Measurements from ENCODE around the gene RRBP1. TPM values are rescaled to one million over a fixed set of nuclear protein-coding genes. Genes with fewer than 3 reads are reported as not detected.

RRBP1 gene
- total RNA-seq (2022; extraction: Qiagen RNA extraction) = 141 to 164 TPM (median 151 TPM) in 5 replicates

DNA sequence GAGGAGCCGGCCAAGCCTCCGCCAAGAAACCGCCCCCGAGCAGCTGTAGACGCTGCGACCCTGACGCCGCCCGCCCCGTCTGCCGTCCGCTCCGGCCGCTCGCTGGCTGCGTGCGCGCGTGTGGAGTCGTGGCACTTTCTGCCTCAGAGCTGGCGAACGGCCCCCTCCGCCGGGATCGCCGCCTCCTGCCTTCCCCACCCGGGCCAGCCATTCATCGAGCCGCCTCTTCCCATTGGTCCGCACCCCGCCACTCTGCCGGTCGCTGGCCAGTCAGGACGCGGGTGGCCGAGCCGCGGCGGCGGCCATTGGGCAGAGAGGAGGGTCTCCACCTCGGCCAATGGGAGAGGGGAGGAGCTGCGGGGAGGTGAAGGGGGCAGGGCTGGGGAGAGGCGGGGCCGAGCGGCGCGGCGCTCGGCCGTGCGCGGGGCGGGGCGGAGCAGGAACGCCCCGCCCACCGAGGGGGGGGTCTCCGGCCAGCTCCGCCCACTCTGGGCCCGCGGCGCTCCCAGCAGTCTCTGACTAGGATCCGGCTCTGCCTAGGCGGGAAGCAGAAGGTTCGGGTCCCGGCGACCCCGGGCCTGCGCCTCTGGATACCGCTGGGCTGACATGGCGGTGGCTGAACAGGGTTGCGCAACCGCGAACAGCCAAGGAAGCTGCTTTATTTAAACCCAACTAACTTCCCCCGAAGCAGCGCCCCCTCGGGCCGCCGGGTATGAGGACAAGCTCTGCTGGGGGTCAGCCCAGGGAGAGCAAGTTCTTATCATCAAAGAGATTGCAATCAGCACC is at the start of gene RRBP1:
TSS of gene RRBP1 (minus strand) at position 140 of the 786 bp plus-strand sequence. CDS start 21,735 bp downstream, outside the sequence.

GRCh38 chr20:17699931-17700351 is 17.9 kb upstream of the RRBP1 start, which contains the start of gene BANF2:
BANF2 (plus strand) TSS chr20:17699966; CDS start chr20:17725026, 25,060 bp downstream.

DNA sequence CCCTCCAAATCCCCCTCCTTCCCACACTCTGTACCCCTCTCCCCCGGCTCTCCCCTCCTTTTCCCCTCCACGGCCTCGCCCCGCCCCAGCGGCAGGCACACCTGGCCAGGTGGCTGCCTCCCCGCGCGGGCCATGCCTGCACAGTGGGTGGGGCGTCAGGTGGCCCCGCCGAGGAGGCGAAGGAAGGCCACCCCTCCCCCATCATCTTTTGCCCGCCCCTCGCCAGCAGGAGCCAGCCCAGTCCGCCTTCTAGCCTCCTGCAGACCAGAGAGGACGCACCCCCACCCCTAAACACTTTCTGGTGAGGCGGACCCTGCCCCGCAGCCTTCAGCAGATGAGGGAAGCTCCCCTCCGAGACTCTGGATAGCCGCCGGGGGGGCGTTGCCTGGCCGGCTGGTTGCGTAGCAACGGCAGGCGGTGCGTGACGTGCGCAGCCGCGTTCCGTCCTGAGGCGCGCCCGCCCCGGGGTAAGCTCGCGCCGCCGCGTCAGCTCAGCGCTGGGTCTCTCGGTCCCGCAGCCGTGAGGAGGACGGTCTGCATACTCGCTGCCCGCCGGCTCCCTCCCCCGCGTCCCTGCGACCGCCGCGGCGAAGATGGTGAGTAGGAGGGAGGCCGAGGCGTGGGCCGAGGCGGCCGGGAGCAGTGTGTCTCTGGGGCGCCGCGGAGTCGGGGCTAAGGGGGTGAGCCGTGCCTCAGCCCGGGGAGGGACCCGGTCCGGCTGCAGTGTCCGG is 112.3 kb downstream of the RRBP1 start, which contains the start of gene DSTN:
TSS of gene DSTN (plus strand) at position 460 of the 731 bp plus-strand sequence. CDS start at position 594, 134 bp downstream.

Other genes starting within 250 kb of the RRBP1 start
- 3.7 to 4.2 TPM (median 4.0 TPM) in 5 replicates for gene BFSP1, start 150.9 kb downstream of the RRBP1 start, total RNA-seq (2022; extraction: Qiagen RNA extraction)
- 640 to 860 TPM (median 684 TPM) in 5 replicates for gene DSTN, start 112.2 kb downstream of the RRBP1 start, total RNA-seq (2022; extraction: Qiagen RNA extraction)
- gene BANF2, start 17.7 kb upstream of the RRBP1 start, total RNA-seq (2022; extraction: Qiagen RNA extraction) = not detected in 5 replicates

All from A549 treated with AZD2906 at 1 μM for 4 hours (cell line).